KG1 (cell line): ENCODE measurements around the gene ESAM.
A peak's percentile ranks its signal among the peaks of the same experiment; 100 is the strongest.

Source experiments
- DNase-seq: peaks from one replicate; lab custom pipeline; 2025; lab: John Stamatoyannopoulos, UW

The ESAM gene

GRCh38 chr11:124753205-124753604, 8.9 kb downstream of the ESAM start:
- no peak for DNase-seq

GRCh38 chr11:124752471-124753102, 9.5 kb downstream of the ESAM start:
- no peak for DNase-seq

DNA sequence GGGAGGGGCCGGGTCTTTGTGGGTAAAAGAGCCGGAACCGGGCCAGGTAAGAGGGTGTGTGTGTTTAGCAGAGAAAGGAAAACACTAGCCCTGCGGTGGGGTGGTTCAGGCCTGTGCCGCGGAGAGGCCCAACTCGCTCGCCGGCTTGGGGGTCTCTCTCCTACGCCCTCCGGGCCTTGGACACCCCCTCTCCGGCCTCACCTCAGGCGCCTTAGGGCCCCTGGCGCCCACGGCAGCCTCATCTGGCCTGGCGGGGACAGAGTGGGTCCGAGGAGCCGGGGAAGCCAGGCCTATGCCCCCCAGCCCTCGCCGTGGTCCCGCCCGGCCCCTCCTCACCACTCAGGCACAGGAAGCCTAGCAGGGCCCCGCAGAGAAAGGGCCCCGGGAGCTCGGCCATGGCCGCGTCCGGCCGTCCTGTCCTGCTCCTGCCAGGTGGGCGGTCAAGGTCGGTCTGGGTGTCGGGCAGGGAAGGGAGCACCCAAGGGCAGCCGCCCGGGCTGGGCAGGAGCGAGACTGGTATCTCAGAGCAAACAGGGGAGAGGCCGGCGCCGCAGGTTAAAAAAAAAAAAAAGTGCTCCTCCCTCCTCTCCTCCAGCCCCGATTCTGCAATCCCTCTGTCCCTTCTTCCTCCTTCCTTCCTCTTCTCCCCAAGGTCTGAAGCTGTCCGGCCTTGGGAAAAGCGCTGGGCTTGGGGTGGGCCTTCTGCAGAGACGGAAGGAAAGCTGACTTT, 10.2 kb downstream of the ESAM start, which contains the start of gene VSIG2:
VSIG2 (minus strand) TSS at position 515 of the 730 bp plus-strand sequence; CDS start at position 397, 118 bp downstream.
- no peak for DNase-seq

GRCh38 chr11:124751391-124751740, 10.7 kb downstream of the ESAM start:
- no peak for DNase-seq

- DNase-seq: no peak
Measured at GRCh38 chr11:124749912-124750311, 12.2 kb downstream of the ESAM start.

GRCh38 chr11:124748481-124749343, 13.4 kb downstream of the ESAM start:
- no peak for DNase-seq

DNA sequence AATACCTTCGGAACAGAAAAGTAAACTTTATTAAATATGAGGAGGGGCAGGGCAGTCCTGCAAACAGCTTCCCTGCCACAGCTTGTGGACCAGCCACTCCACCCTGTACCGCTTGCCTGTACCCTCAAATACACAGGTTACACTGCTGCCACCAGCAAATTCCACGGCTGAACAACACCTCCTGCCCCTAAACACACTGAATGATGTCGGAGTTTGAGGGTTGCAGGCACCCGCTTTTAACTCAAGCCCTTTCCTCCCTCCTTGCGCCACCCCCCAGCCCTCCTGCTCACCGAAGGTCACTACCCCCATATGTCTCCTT, 14.0 kb downstream of the ESAM start:
- DNase-seq: no peak

- no peak for DNase-seq
Measured at GRCh38 chr11:124747406-124748099, 14.5 kb downstream of the ESAM start.

- no peak for DNase-seq
Measured at GRCh38 chr11:124746621-124747243, 15.4 kb downstream of the ESAM start.

DNA sequence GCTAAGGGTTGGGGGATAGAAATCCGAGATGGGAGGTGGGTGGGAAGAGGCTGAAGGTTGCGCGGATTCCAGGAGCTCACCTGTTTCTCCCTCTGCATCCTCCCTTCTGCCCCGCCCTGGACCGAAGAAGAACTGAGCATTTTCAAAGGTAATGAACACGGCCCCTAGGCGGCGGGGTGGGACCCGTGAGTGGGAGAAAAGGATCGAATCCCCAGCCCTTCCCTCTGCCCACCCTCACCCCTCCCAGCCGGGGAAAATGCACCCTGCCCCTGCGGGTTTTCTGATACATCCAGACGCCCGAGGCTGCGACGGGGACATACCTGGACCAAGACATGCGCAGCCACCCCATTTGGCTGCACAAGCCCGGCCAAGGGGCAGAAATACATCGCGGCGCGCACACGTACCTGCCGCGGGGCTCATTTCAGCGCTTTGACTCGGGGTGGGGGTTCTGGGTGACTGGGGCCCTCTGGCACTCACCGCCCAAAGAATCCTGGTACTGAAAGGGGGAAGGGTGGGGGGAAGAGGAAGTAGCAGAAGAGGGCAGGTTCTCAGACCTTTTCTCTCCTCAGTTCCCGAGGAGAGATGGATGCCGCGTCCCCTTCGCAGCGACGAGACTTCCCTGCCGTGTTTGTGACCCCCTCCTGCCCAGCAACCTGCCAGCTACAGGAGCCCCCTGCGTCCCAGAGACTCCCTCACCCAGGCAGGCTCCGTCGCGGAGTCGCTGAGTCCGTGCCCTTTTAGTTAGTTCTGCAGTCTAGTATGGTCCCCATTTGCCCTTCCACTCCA, 16.1 kb downstream of the ESAM start:
- no peak for DNase-seq

GRCh38 chr11:124745270-124745834, 16.7 kb downstream of the ESAM start:
- DNase-seq: no peak

GRCh38 chr11:124743050-124743449, 19.0 kb downstream of the ESAM start:
- no peak for DNase-seq

DNA sequence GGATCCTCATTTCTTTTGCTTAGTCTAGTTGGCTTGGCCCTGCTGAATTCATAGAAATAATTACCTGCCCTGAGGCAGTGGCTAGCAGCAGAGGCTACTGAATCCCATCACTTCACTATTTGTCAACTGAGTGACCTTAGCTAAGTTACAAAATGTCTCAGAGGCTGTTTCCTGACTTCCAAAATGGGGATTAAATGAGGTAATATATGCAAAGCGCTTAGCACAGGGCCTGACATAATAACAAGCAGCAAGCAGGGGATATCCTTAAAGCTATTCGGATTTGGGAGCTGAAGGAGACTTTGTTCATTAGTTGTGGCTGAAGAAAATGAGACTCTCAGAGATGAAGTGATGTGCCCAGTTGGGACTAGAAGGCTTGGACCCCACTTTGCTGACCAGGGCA, 19.5 kb downstream of the ESAM start:
- DNase-seq: no peak

- DNase-seq: peak; percentile 63
Measured at GRCh38 chr11:124740277-124740882, 21.7 kb downstream of the ESAM start.

DNA sequence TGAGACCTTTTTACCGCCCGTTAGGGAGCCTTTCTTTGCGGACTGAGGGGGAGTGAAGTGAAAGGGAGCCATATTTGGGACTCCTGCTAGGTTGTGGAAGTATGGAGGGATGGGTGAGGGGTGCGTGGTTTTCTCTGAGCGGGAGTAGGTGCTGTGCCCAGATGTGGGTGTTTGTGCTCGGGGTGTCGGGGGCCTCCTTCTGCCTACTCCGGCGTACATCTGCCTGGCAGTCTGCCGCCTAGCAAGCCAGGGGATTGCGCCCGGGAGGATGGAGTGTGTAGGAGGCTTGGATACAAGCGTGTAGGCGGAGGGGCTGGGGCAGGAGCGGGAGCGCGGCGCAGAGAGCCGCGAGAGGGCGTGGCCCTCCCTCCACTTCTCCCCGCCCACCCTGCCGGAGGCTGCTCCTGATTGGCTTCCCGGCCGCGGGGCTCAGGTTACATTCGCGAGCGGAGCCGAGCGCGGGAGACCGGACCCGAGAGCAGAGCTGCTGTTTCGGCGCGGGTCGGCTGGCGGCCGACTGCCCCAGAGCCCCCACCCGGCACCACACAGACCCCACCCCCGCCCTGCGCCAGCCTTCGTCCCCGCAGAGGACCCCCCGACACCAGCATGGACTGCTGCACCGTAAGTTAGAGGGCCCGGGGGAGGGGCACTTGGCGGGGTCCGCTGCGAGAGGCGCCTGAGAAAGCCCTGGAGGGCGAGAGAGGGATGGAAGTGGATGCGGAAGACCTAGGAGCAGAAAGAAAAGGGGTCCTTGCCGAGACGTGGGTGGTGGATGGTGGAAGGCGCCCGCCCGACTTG, 22.4 kb downstream of the ESAM start, which contains the start of gene NRGN:
NRGN (plus strand) TSS at position 464 of the 798 bp plus-strand sequence; CDS start at position 607, 143 bp downstream.
- peak; percentile 84 for DNase-seq

GRCh38 chr11:124738713-124739478, 23.2 kb downstream of the ESAM start:
- no peak for DNase-seq

- no peak for DNase-seq
Measured at GRCh38 chr11:124737638-124738305, 24.3 kb downstream of the ESAM start.

GRCh38 chr11:124736736-124737135, 25.4 kb downstream of the ESAM start:
- DNase-seq: peak; percentile 30
